Gastrocnemius medialis (tissue), 4 donors: ENCODE data around the gene SETSIP.

Experiments
- CTCF ChIP-seq, 5 experiments: fragments of 450-650 bp in 3 of 5; fragments of 200-600 bp in 2 of 5; sonication (generic) in 2 of 5; IDR thresholded peaks in 4 of 5; conservative IDR thresholded peaks in 1 of 5; 1 replicate in 4 of 5; 2 replicates in 1 of 5; pipeline ENCODE4 v1.5.1; 2016 to 2019; ENCODE audit warnings: antibody characterized with exemption in 5 of 5, mild to moderate bottlenecking in 3 of 5, moderate library complexity in 3 of 5
- POLR2A ChIP-seq, 2 donors: fragments of 450-650 bp; IDR thresholded peaks; one replicate each; pipeline ENCODE4 v1.6.1; 2017; ENCODE audit warnings: antibody characterized with exemption in 2 of 2, mild to moderate bottlenecking in 2 of 2, moderate library complexity in 2 of 2

DNA sequence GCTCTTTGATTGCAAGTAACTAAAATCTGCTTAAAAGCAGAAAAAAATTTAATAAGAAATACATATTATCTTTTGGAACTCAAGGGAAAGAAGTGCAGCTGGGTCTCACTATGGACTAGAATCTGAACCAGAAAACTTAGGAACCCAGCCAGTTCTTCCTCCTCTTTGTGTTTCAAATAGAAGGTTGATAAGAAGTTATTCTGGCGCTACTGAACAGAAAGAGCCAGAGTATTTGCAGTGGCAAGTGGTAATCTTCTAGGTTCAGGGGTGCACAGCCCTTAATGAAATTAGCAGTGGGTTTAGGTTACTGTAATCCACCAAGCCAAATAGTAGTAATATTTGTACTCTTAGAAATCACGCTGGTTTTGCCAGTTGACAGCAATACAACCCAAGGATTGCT lies 33.4 kb upstream of the SETSIP start:
- TF ChIP-seq CTCF (IDR thresholded peaks at IDR 0.05 in 4 of 5, conservative IDR thresholded peaks at IDR 0.05 in 1 of 5) (no peak), POLR2A (IDR thresholded peaks at IDR 0.05) (no peak)
